Liver (tissue), 3 donors: ENCODE measurements around the gene MIOX.

Experiments used
- CTCF ChIP-seq: fragments of 150-350 bp; IDR thresholded peaks from 2 replicates; pipeline ENCODE4 v1.5.1; 2017; ENCODE audit warnings: improper control_type of control experiment, low read depth, low read length; ENCODE audit not compliant: missing input control
- EGR1 ChIP-seq, 2 donors: IDR thresholded peaks; 2 replicates each; pipeline ENCODE4 v1.6.1; 2016 to 2018; ENCODE audit warnings: antibody characterized with exemption in 2 of 2, low read depth in 2 of 2
- FOXA1 ChIP-seq: IDR thresholded peaks from 2 replicates; pipeline ENCODE4 v1.6.1; 2016; ENCODE audit warnings: antibody characterized with exemption
- GABPA ChIP-seq, 2 donors: IDR thresholded peaks in 1 of 2; conservative IDR thresholded peaks in 1 of 2; 2 replicates each; pipeline ENCODE4 v1.6.1; 2016; ENCODE audit warnings: antibody characterized with exemption in 2 of 2, mild to moderate bottlenecking in 1 of 2, moderate library complexity in 1 of 2
- HNF4A ChIP-seq, 2 donors: conservative IDR thresholded peaks; 2 replicates each; pipeline ENCODE4 v1.6.1; 2016; ENCODE audit warnings: antibody characterized with exemption in 2 of 2, mild to moderate bottlenecking in 2 of 2
- JUND ChIP-seq, 2 donors: IDR thresholded peaks; 2 replicates each; pipeline ENCODE4 v1.6.1; 2016; ENCODE audit warnings: antibody characterized with exemption in 2 of 2
- RAD21 ChIP-seq, 2 donors: IDR thresholded peaks; 2 replicates each; pipeline ENCODE4 v1.6.1; 2016; ENCODE audit warnings: antibody characterized with exemption in 2 of 2, mild to moderate bottlenecking in 2 of 2
- SP1 ChIP-seq: IDR thresholded peaks from 2 replicates; pipeline ENCODE4 v1.6.1; 2018; ENCODE audit warnings: antibody characterized with exemption, mild to moderate bottlenecking
- YY1 ChIP-seq: IDR thresholded peaks from 2 replicates; pipeline ENCODE4 v1.6.1; 2016; ENCODE audit warnings: antibody characterized with exemption, mild to moderate bottlenecking
- TF ChIP-seq, protein P1 (sequence below): IDR thresholded peaks from 2 replicates; pipeline ENCODE4 v1.6.1; 2016; ENCODE audit warnings: antibody characterized with exemption, mild to moderate bottlenecking
- TF ChIP-seq, protein P2 (sequence below): IDR thresholded peaks from 2 replicates; pipeline ENCODE4 v1.6.1; 2016; ENCODE audit warnings: antibody characterized with exemption
- donor health status: healthy.
- donor health status: healthy.

DNA sequence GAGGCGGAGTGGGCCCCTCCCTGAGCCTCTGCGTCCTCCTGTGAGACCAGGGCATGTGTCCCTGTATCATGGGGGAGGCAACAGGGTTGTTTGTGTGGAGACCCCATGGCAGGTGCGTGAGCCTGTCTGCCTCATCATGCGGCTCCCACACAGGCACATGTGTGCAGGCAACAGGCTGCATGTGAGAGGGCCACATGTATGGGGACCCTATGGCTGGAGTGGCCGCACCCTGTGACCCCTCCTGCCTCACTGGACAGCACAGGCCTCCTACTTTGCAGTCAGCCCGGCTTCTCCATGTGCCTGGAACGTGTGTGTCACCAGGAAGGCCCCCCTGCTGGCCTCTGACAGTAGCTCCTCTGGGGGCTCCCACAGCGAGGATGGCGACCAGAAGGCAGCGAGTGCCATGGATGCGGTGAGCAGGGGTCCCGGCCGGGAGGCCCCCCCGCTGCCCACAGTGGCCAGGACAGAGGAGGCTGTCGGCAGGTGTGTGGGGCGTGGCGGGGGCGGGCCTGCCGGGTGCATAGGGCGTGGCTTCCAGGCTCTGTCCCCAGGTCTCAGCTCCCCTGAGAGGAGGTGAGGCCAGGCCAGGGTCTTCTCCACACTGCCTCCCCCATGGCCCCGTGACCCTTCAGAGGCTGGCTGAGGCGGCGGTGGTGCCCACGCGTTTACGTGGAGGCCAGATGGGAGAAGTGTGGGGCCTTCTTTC is 46.0 kb upstream of the MIOX start:
- TF ChIP-seq CTCF (no peak), EGR1 (IDR thresholded peaks at IDR 0.05; ENCODE audit: low read depth in 2 of 2) (no peak), FOXA1 (no peak), GABPA (IDR thresholded peaks at IDR 0.05 in 1 of 2, conservative IDR thresholded peaks at IDR 0.05 in 1 of 2) (no peak), HNF4A (conservative IDR thresholded peaks at IDR 0.05) (no peak), YY1 (no peak), RAD21 (IDR thresholded peaks at IDR 0.05) (no peak), JUND (IDR thresholded peaks at IDR 0.05) (no peak), SP1 (no peak)
- TF ChIP-seq, protein P1, sequence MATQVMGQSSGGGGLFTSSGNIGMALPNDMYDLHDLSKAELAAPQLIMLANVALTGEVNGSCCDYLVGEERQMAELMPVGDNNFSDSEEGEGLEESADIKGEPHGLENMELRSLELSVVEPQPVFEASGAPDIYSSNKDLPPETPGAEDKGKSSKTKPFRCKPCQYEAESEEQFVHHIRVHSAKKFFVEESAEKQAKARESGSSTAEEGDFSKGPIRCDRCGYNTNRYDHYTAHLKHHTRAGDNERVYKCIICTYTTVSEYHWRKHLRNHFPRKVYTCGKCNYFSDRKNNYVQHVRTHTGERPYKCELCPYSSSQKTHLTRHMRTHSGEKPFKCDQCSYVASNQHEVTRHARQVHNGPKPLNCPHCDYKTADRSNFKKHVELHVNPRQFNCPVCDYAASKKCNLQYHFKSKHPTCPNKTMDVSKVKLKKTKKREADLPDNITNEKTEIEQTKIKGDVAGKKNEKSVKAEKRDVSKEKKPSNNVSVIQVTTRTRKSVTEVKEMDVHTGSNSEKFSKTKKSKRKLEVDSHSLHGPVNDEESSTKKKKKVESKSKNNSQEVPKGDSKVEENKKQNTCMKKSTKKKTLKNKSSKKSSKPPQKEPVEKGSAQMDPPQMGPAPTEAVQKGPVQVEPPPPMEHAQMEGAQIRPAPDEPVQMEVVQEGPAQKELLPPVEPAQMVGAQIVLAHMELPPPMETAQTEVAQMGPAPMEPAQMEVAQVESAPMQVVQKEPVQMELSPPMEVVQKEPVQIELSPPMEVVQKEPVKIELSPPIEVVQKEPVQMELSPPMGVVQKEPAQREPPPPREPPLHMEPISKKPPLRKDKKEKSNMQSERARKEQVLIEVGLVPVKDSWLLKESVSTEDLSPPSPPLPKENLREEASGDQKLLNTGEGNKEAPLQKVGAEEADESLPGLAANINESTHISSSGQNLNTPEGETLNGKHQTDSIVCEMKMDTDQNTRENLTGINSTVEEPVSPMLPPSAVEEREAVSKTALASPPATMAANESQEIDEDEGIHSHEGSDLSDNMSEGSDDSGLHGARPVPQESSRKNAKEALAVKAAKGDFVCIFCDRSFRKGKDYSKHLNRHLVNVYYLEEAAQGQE, result no peak
- TF ChIP-seq, protein P2, sequence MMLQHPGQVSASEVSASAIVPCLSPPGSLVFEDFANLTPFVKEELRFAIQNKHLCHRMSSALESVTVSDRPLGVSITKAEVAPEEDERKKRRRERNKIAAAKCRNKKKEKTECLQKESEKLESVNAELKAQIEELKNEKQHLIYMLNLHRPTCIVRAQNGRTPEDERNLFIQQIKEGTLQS, result no peak
